ENCODE data around the gene CACNA1A.
"Not testable (repeated sequence)": the region's sequence is repeated elsewhere in the genome, so short reads cannot be mapped to it uniquely, and the experiment has no call there.

Gene CACNA1A

DNA sequence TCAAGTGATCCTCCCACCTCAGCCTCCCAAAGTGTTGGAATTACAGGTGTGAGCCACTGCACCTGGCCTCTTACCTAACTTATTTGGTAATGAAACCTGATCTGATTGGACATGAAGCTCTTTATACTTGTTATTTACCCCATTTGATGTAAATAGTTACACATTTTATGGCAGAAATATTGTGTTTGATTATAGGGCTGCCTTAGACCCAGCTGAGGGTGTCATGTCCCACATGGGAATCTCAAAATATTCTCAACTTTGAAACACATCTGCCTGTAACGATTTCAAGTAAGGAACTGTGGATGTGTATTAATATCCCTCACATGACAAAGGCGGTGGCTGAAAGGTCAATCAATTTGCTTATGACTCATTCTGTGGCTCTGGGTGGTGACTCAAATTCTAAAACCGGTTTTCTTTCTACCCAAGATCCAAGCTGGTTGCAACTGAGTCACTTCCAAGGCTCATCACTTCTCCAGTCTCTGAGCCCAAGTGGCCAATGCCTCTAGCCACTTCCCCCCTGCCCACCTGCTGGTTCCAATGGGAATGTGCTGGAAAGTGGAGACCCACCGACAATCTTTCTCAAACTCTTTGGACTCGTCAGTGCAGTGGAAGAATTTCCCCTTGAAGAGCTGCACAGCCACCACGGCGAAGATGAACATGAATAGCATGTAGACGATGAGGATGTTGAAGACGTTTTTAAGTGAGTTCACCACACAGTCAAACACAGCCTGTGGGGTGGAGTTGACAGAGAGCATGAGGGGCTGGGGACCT lies 245.2 kb downstream of the CACNA1A start:
- no peak for TF ChIP-seq EZH2 (optimal IDR thresholded peaks at IDR 0.05; ENCODE audit: low read depth, low read length)
- TF ChIP-seq, protein P1, sequence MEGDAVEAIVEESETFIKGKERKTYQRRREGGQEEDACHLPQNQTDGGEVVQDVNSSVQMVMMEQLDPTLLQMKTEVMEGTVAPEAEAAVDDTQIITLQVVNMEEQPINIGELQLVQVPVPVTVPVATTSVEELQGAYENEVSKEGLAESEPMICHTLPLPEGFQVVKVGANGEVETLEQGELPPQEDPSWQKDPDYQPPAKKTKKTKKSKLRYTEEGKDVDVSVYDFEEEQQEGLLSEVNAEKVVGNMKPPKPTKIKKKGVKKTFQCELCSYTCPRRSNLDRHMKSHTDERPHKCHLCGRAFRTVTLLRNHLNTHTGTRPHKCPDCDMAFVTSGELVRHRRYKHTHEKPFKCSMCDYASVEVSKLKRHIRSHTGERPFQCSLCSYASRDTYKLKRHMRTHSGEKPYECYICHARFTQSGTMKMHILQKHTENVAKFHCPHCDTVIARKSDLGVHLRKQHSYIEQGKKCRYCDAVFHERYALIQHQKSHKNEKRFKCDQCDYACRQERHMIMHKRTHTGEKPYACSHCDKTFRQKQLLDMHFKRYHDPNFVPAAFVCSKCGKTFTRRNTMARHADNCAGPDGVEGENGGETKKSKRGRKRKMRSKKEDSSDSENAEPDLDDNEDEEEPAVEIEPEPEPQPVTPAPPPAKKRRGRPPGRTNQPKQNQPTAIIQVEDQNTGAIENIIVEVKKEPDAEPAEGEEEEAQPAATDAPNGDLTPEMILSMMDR (IDR thresholded peaks at IDR 0.05; ENCODE audit: low read length): no peak
- no peaks in the 10 kb centered on the region for H3K9me3 ChIP-seq (replicated peaks; ENCODE audit: insufficient read depth, low read length)
- H3K36me3 ChIP-seq (replicated peaks; ENCODE audit: insufficient read depth, low read length): no peaks in the 10 kb centered on the region
- H2AFZ ChIP-seq (ENCODE audit: low read length): no peak overlapping the region
- 0 out of 2 replicates have a peak, but pooled peaks cover 11% of the 10 kb centered on the region for H3K4me1 ChIP-seq (ENCODE audit: low read length)
- H3K27ac ChIP-seq (ENCODE audit: low read length): peak overlapping the region; percentile 31; the same call in 1 of the 2 replicates
- H3F3A ChIP-seq (ENCODE audit: insufficient read depth, low read length): no peaks in the 10 kb centered on the region
- H4K20me1 ChIP-seq (ENCODE audit: insufficient read depth, low read length): no peaks in the 10 kb centered on the region
- no peak overlapping the region for H3K4me3 ChIP-seq (ENCODE audit: low read length)
- peak overlapping the region; percentile 15; the same call in 1 of the 2 replicates for H3K4me2 ChIP-seq (ENCODE audit: low read depth, low read length)
- no peak for DNase-seq
- H3K9me2 ChIP-seq (replicated peaks; ENCODE audit: insufficient read depth, low read length): no peaks in the 10 kb centered on the region
- H3K27me3 ChIP-seq (replicated peaks; ENCODE audit: insufficient read depth, low read length): peaks cover 68% of the 10 kb centered on the region
- no peaks in the 10 kb centered on the region for H3K79me2 ChIP-seq (ENCODE audit: low read length)
- no peak overlapping the region for H3K9ac ChIP-seq (ENCODE audit: low read length)

DNA sequence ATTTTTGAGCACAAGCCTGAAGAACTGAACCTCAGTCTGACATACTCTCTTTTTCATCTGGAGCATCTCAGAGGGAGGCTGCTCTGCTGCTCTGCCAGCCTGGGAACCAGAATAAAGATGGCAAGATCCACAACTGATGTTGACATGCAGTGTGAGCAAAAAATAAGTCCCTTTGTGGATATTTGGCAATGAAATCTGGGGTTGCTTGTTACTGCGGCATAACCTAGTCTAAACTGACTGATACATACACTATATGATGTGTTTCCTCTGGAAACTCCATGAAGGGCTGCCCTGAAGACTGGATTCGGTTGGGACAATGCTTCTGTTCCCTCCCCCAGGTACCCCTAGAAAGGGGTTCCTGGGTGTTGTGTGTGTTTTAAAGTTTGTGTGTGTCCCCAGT lies 249.4 kb downstream of the CACNA1A start:
- H3F3A ChIP-seq (ENCODE audit: insufficient read depth, low read length): no peaks in the 10 kb centered on the region
- H3K4me1 ChIP-seq (ENCODE audit: low read length): 0 out of 2 replicates have a peak, but pooled peaks cover 11% of the 10 kb centered on the region
- TF ChIP-seq EZH2 (optimal IDR thresholded peaks at IDR 0.05; ENCODE audit: low read depth, low read length): no peak
- TF ChIP-seq, protein P1 (IDR thresholded peaks at IDR 0.05; ENCODE audit: low read length): no peak
- no peak for TF ChIP-seq EZH2phosphoT487 (IDR thresholded peaks at IDR 0.05; ENCODE audit: low read length)
- no peak for DNase-seq
- no peaks in the 10 kb centered on the region for H4K20me1 ChIP-seq (ENCODE audit: insufficient read depth, low read length)
- no peaks in the 10 kb centered on the region for H3K79me2 ChIP-seq (ENCODE audit: low read length)
- H3K9me2 ChIP-seq (replicated peaks; ENCODE audit: insufficient read depth, low read length): no peaks in the 10 kb centered on the region
- H3K9me3 ChIP-seq (replicated peaks; ENCODE audit: insufficient read depth, low read length): no peaks in the 10 kb centered on the region
- H3K4me3 ChIP-seq (ENCODE audit: low read length): no peak overlapping the region
- peaks cover 69% of the 10 kb centered on the region for H3K27me3 ChIP-seq (replicated peaks; ENCODE audit: insufficient read depth, low read length)
- H3K36me3 ChIP-seq (replicated peaks; ENCODE audit: insufficient read depth, low read length): no peaks in the 10 kb centered on the region
- no peak overlapping the region for H3K27ac ChIP-seq (ENCODE audit: low read length)
- H3K4me2 ChIP-seq (ENCODE audit: low read depth, low read length): no peak overlapping the region
- H3K9ac ChIP-seq (ENCODE audit: low read length): no peak overlapping the region
- no peak overlapping the region for H2AFZ ChIP-seq (ENCODE audit: low read length)

DNA sequence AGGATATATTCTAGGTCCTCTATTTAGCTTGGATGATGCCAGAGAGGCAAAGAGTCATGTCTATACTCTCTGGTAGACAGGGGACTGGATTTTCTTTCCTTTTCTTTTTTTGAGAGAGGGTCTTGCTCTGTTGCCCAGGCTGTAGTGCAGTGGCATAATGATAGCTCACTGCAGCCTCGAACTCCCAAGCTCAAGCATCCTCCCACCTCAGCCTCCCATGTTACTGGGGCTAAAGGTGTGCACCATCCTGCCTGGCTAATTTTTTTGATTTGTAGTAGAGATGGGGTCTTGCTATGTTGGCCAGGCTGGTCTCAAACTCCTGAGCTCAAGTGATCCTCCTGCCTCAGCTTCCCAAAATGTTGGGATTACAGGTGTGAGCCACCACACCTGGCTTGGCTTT lies 249.9 kb downstream of the CACNA1A start:
- not testable (repeated sequence) for H4K20me1 ChIP-seq (ENCODE audit: insufficient read depth, low read length); H3K27ac ChIP-seq (ENCODE audit: low read length); H3K79me2 ChIP-seq (ENCODE audit: low read length); H3K9me3 ChIP-seq (replicated peaks; ENCODE audit: insufficient read depth, low read length); H3F3A ChIP-seq (ENCODE audit: insufficient read depth, low read length); H3K4me1 ChIP-seq (ENCODE audit: low read length); H3K4me3 ChIP-seq (ENCODE audit: low read length); H3K9me2 ChIP-seq (replicated peaks; ENCODE audit: insufficient read depth, low read length); H3K4me2 ChIP-seq (ENCODE audit: low read depth, low read length); DNase-seq; H2AFZ ChIP-seq (ENCODE audit: low read length); H3K36me3 ChIP-seq (replicated peaks; ENCODE audit: insufficient read depth, low read length); H3K9ac ChIP-seq (ENCODE audit: low read length)
- peaks cover 67% of the 10 kb centered on the region for H3K27me3 ChIP-seq (replicated peaks; ENCODE audit: insufficient read depth, low read length)

DNA sequence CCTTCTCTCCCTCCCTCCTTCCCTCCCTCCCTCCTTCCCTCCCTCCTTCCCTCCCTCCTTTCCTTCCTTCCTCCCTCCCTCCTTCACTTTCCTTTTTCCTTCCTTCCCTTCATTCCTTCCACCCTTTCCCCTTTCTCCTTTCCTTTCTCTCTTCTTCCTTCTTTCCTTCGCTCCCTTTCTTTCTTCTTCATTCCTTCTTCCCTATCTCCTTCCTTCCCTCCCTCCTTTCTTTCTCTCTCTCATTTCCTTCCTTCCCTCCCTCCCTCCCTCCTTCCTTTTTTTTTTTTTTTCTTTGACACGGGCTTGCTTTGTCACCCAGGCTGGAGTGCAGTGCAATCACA lies 250.6 kb downstream of the CACNA1A start:
- Histone ChIP-seq H3K4me2 (ENCODE audit: low read depth, low read length) (no peak overlapping the region), H3K9me2 (replicated peaks; ENCODE audit: insufficient read depth, low read length) (no peaks in the 10 kb centered on the region), H3F3A (ENCODE audit: insufficient read depth, low read length) (no peaks in the 10 kb centered on the region), H3K4me3 (ENCODE audit: low read length) (no peak overlapping the region), H3K4me1 (ENCODE audit: low read length) (0 out of 2 replicates have a peak, but pooled peaks cover 2% of the 10 kb centered on the region), H4K20me1 (ENCODE audit: insufficient read depth, low read length) (no peaks in the 10 kb centered on the region), H3K27ac (ENCODE audit: low read length) (no peak overlapping the region), H3K79me2 (ENCODE audit: low read length) (no peaks in the 10 kb centered on the region), H2AFZ (ENCODE audit: low read length) (no peak overlapping the region), H3K9me3 (replicated peaks; ENCODE audit: insufficient read depth, low read length) (no peaks in the 10 kb centered on the region), H3K36me3 (replicated peaks; ENCODE audit: insufficient read depth, low read length) (no peaks in the 10 kb centered on the region), H3K27me3 (replicated peaks; ENCODE audit: insufficient read depth, low read length) (peaks cover 61% of the 10 kb centered on the region), H3K9ac (ENCODE audit: low read length) (no peak overlapping the region)
- no peak for DNase-seq
- TF ChIP-seq EZH2phosphoT487 (IDR thresholded peaks at IDR 0.05; ENCODE audit: low read length): no peak
- TF ChIP-seq, protein P1 (IDR thresholded peaks at IDR 0.05; ENCODE audit: low read length): no peak
- no peak for TF ChIP-seq EZH2 (optimal IDR thresholded peaks at IDR 0.05; ENCODE audit: low read depth, low read length)

Measured in MM.1S (cell line).